Esophagus muscularis mucosa (tissue), 4 donors: ENCODE results near the gene NDUFS7. TPM values are rescaled to one million over a fixed set of nuclear protein-coding genes. Genes with fewer than 3 reads are reported as not detected.

Experiments used
- DNase-seq: peaks from one replicate; pipeline ENCODE4 v3.0.0-alpha.2; 2017; ENCODE audit errors: extremely low spot score
- H3K27ac ChIP-seq, 4 donors: fragments of 200-600 bp; sonication (generic); replicated peaks in 1 of 4; 1 replicate in 3 of 4; 2 replicates in 1 of 4; pipeline ENCODE4 v1.5.1; 2016 to 2019; ENCODE audit warnings: mild to moderate bottlenecking in 1 of 4
- H3K27me3 ChIP-seq, 4 donors: fragments of 200-600 bp; sonication (generic); one replicate each; pipeline versions ENCODE4 v1.5.1 to v1.6.0; 2016 to 2019
- H3K36me3 ChIP-seq, 4 donors: fragments of 200-600 bp; sonication (generic); one replicate each; pipeline ENCODE4 v1.5.1; 2016 to 2019
- H3K4me1 ChIP-seq, 4 donors: fragments of 200-600 bp; sonication (generic); one replicate each; pipeline ENCODE4 v1.5.1; 2016 to 2019
- H3K4me3 ChIP-seq, 4 donors: fragments of 200-600 bp; sonication (generic); 1 replicate in 2 of 4; 2 replicates in 2 of 4; pipeline ENCODE4 v1.5.1; 2016 to 2019; ENCODE audit warnings: mild to moderate bottlenecking in 4 of 4, moderate library complexity in 1 of 4
- H3K9me3 ChIP-seq, 4 donors: fragments of 200-600 bp; sonication (generic); 1 replicate in 3 of 4; 2 replicates in 1 of 4; pipeline ENCODE4 v1.5.1; 2016 to 2019
- EP300 ChIP-seq: sonication (generic); formaldehyde crosslinking; IDR thresholded peaks from one replicate; pipeline ENCODE4 v1.6.1; 2017; ENCODE audit warnings: antibody characterized with exemption
- POLR2A ChIP-seq: fragments of 450-650 bp; IDR thresholded peaks from one replicate; pipeline ENCODE4 v1.6.1; 2017; ENCODE audit warnings: antibody characterized with exemption, moderate library complexity, mild to moderate bottlenecking, low read depth
- POLR2AphosphoS5 ChIP-seq, 2 donors: sonication (generic); formaldehyde crosslinking; IDR thresholded peaks; one replicate each; pipeline ENCODE4 v1.6.1; 2017; ENCODE audit warnings: antibody characterized with exemption in 2 of 2
- WGBS: methylation state at CpG from one replicate; pipeline ENCODE4 v1.1.5; 2018; 5-methylcytosine and 5-hydroxymethylcytosine counted together
- intact Hi-C: fragments of 100-400 bp; cut with DNase I; formaldehyde crosslinking; loops from one replicate; pipeline ENCODE4 v1.15.1; 2023
- total RNA-seq, 4 donors: library from RNA; depleted of rRNA; stranded (reverse); fragments of >200 nt; gene quantifications; one replicate each; pipeline versions ENCODE4 v1.1.0 to v1.2.1, GENCODE V29; 2016
- TF ChIP-seq, protein P1 (sequence below), 3 experiments: fragments of 200-600 bp in 2 of 3; fragments of 450-650 bp in 1 of 3; sonication (generic) in 2 of 3; IDR thresholded peaks; one replicate each; pipeline ENCODE4 v1.5.1; 2017 to 2019; ENCODE audit warnings: antibody characterized with exemption in 3 of 3, mild to moderate bottlenecking in 2 of 3, moderate library complexity in 1 of 3

Gene NDUFS7
- total RNA-seq, 4 donors from 2014 or later = 85.6 to 110 (median 89.4) TPM

DNA sequence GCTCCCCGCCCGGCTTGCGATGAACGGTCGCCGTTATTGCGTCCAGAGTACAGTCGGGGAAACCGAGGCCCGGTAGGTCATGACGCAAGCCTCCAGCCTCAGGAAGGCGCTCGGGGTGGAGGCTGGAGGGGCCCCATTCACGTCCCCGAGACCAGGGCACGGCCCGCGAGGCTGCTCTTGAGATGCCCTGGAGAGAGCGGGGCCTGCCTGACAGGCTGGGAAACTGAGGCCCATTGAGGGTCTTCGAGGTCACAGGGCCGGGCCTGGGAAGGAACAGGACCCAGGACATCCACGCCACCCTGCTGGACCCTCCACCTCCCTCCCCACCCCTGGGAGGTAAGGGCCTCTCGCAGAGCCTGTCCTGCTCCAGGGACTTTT, 367 bp downstream of the NDUFS7 start:
- TF ChIP-seq EP300 = no peak
- no peak for TF ChIP-seq POLR2AphosphoS5 (IDR thresholded peaks at IDR 0.05)
- no peak for TF ChIP-seq POLR2A
- TF ChIP-seq, protein P1, sequence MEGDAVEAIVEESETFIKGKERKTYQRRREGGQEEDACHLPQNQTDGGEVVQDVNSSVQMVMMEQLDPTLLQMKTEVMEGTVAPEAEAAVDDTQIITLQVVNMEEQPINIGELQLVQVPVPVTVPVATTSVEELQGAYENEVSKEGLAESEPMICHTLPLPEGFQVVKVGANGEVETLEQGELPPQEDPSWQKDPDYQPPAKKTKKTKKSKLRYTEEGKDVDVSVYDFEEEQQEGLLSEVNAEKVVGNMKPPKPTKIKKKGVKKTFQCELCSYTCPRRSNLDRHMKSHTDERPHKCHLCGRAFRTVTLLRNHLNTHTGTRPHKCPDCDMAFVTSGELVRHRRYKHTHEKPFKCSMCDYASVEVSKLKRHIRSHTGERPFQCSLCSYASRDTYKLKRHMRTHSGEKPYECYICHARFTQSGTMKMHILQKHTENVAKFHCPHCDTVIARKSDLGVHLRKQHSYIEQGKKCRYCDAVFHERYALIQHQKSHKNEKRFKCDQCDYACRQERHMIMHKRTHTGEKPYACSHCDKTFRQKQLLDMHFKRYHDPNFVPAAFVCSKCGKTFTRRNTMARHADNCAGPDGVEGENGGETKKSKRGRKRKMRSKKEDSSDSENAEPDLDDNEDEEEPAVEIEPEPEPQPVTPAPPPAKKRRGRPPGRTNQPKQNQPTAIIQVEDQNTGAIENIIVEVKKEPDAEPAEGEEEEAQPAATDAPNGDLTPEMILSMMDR (IDR thresholded peaks at IDR 0.05) = no peak
- peaks cover 12 to 32% (median 15%) of the 10 kb centered on the region in 4 donors for H3K36me3 ChIP-seq
- 0% methylated on average over 4 of the region's 23 CpGs for WGBS
- H3K4me3 ChIP-seq = peak overlapping the region; percentile 72 to 99 (median 90)
- DNase-seq = no peak
- peaks cover 44 to 62% (median 49%) of the 10 kb centered on the region in 4 donors for H3K4me1 ChIP-seq
- intact Hi-C loops = no loop called here
- no peaks in the 10 kb centered on the region for H3K27me3 ChIP-seq
- peak overlapping the region; percentile 87 to 95 (median 93) for H3K27ac ChIP-seq
- H3K9me3 ChIP-seq = no peaks in the 10 kb centered on the region

- Histone ChIP-seq H3K36me3 (peaks cover 17 to 37% (median 20%) of the 10 kb centered on the region in 4 donors), H3K9me3 (no peaks in the 10 kb centered on the region), H3K27me3 (no peaks in the 10 kb centered on the region), H3K4me3 (peak overlapping the region; percentile 72 to 99 (median 90)), H3K27ac (peak overlapping the region; percentile 87 to 95 (median 93)), H3K4me1 (peaks cover 44 to 62% (median 49%) of the 10 kb centered on the region in 4 donors)
- no peak for DNase-seq
- WGBS = 29% methylated on average over 17 of the region's 17 CpGs
- intact Hi-C loops = no loop called here
- TF ChIP-seq, protein P1 (IDR thresholded peaks at IDR 0.05) = no peak
- no peak for TF ChIP-seq POLR2A
- TF ChIP-seq POLR2AphosphoS5 (IDR thresholded peaks at IDR 0.05) = no peak
- no peak for TF ChIP-seq EP300
Measured at GRCh38 chr19:1384478-1385110, 887 bp downstream of the NDUFS7 start.

DNA sequence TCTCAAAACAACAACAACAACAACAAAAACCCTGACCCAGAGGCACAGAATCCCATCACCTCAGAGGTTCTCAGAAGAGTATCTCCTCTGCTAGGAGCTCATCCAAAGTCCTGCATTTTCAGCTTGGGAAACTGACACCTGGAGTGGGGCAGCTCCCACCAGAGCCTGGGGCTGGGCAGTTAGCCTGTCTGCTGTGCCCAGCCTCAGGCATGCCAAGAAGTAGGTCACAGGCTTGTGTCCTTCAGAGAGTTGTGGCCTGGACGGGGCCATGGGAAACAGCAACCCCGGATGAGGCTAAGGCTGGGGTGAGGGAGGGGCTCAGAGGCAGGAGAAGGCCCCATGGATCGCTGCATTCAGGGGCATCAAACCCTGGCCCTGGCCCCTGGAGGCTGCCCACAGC, 2.1 kb downstream of the NDUFS7 start:
- H3K27ac ChIP-seq = no peak overlapping the region
- 90% methylated on average over 3 of the region's 3 CpGs for WGBS
- no peaks in the 10 kb centered on the region for H3K27me3 ChIP-seq
- peaks cover 44 to 62% (median 49%) of the 10 kb centered on the region in 4 donors for H3K4me1 ChIP-seq
- no peak overlapping the region for H3K4me3 ChIP-seq
- intact Hi-C loops = no loop called here
- DNase-seq = no peak
- TF ChIP-seq EP300 (no peak), POLR2AphosphoS5 (IDR thresholded peaks at IDR 0.05) (no peak), POLR2A (no peak)
- TF ChIP-seq, protein P1 (IDR thresholded peaks at IDR 0.05) = no peak
- H3K36me3 ChIP-seq = peaks cover 24 to 49% (median 31%) of the 10 kb centered on the region in 4 donors
- H3K9me3 ChIP-seq = no peaks in the 10 kb centered on the region

- 89% methylated on average over 27 of the region's 39 CpGs for WGBS
- peaks cover 37 to 62% (median 44%) of the 10 kb centered on the region in 4 donors for H3K36me3 ChIP-seq
- no peaks in the 10 kb centered on the region for H3K9me3 ChIP-seq
- H3K4me3 ChIP-seq = no peak overlapping the region
- peaks cover 40 to 51% (median 43%) of the 10 kb centered on the region in 4 donors for H3K4me1 ChIP-seq
- no peak for DNase-seq
- intact Hi-C loops = no loop called here
- no peak overlapping the region for H3K27ac ChIP-seq
- TF ChIP-seq, protein P1 (IDR thresholded peaks at IDR 0.05) = no peak
- TF ChIP-seq POLR2A = no peak
- no peak for TF ChIP-seq POLR2AphosphoS5 (IDR thresholded peaks at IDR 0.05)
- TF ChIP-seq EP300 = no peak
- no peaks in the 10 kb centered on the region for H3K27me3 ChIP-seq
Measured at GRCh38 chr19:1386945-1387683, 3.4 kb downstream of the NDUFS7 start.
